Endothelial cell of umbilical vein (primary cell): ENCODE data around the gene ZC2HC1C. TPM values are rescaled to one million over a fixed set of nuclear protein-coding genes. Genes with fewer than 3 reads are reported as not detected.

ENCODE experiments used
- BruUV-seq: library from RNA; stranded (reverse); fragments of 400-500 nt; replicated peaks from 2 replicates; lab custom pipeline; 2021; lab: Mats Ljungman, UMichigan
- CTCF ChIA-PET: fragments of 300-600, 350-600 bp; sonication (Branson Sonifier 250); formaldehyde crosslinking; loops from one replicate; lab custom pipeline; 2021; ENCODE audit warnings: antibody characterized with exemption, inconsistent platforms; lab: Charles Lee
- POLR2A ChIA-PET: fragments of 300-600, 350-600 bp; sonication (Branson Sonifier 250); formaldehyde crosslinking; loops from one replicate; lab custom pipeline; 2021; ENCODE audit warnings: antibody characterized with exemption, inconsistent platforms; lab: Charles Lee
- DNase-seq: peaks from one replicate; pipeline ENCODE4 v3.0.0-alpha.2; 2011; ENCODE audit warnings: low read depth, low spot score
- FAIRE-seq: peaks from 2 replicates; lab custom pipeline; 2011; peaks lifted over from hg19 to GRCh38; lab: Jason Lieb, UNC
- H2AFZ ChIP-seq: 2 replicates; pipeline ENCODE4 v1.6.0; 2012; ENCODE audit warnings: low read depth, low read length, control low read depth, inconsistent platforms
- H3K27ac ChIP-seq: 2 replicates; pipeline ENCODE4 v1.5.1; 2011; ENCODE audit warnings: low read depth, mild to moderate bottlenecking, control low read depth, low read length, moderate library complexity; ENCODE audit not compliant: insufficient read depth
- H3K27me3 ChIP-seq, 2 experiments: 2 replicates each; pipeline versions ENCODE4 v1.6.0 to v1.6.1; 2011; ENCODE audit warnings: low read length in 2 of 2, mixed read lengths in 1 of 2; ENCODE audit not compliant: control insufficient read depth in 2 of 2, insufficient read depth in 2 of 2
- H3K36me3 ChIP-seq, 2 experiments: 2 replicates in 1 of 2; 3 replicates in 1 of 2; pipeline ENCODE4 v1.5.1; 2011; ENCODE audit warnings: low read length in 2 of 2, mild to moderate bottlenecking in 1 of 2, moderate library complexity in 1 of 2; ENCODE audit not compliant: control insufficient read depth in 2 of 2, insufficient read depth in 2 of 2; ENCODE audit errors: extremely low read depth in 1 of 2
- H3K4me1 ChIP-seq: 3 replicates; pipeline ENCODE4 v1.5.1; 2011; ENCODE audit warnings: mild to moderate bottlenecking, low read length; ENCODE audit not compliant: control insufficient read depth, insufficient read depth; ENCODE audit errors: extremely low read depth
- H3K4me2 ChIP-seq: 2 replicates; pipeline ENCODE4 v1.6.1; 2011; ENCODE audit warnings: low read length, control low read depth, mixed read lengths; ENCODE audit not compliant: insufficient read depth
- H3K4me3 ChIP-seq, 3 experiments: fragments of 200-600 bp in 1 of 3; sonication (generic), shearing (Covaris generic) in 1 of 3; replicated peaks in 1 of 3; 2 replicates each; pipeline ENCODE4 v1.5.1; 2011 to 2016; ENCODE audit warnings: control low read depth in 3 of 3, low read length in 3 of 3, mild to moderate bottlenecking in 2 of 3, inconsistent platforms in 1 of 3, low read depth in 1 of 3, moderate library complexity in 1 of 3; ENCODE audit not compliant: insufficient read depth in 1 of 3
- H3K79me2 ChIP-seq: 2 replicates; pipeline ENCODE4 v1.6.0; 2012; ENCODE audit warnings: low read length, inconsistent platforms; ENCODE audit not compliant: control insufficient read depth, insufficient read depth
- H3K9ac ChIP-seq: replicated peaks from 2 replicates; pipeline ENCODE3; 2011; ENCODE audit warnings: low read length, control low read depth; ENCODE audit not compliant: insufficient read depth; ENCODE audit errors: extremely low read depth
- H3K9me1 ChIP-seq: replicated peaks from 3 replicates; pipeline ENCODE4 v1.6.0; 2011; ENCODE audit warnings: mild to moderate bottlenecking, low read length; ENCODE audit not compliant: control insufficient read depth, insufficient read depth; ENCODE audit errors: extremely low read depth
- H3K9me3 ChIP-seq: replicated peaks from 2 replicates; pipeline ENCODE4 v1.5.1; 2012; ENCODE audit warnings: low read length, inconsistent platforms; ENCODE audit not compliant: control insufficient read depth, insufficient read depth
- H4K20me1 ChIP-seq: replicated peaks from 2 replicates; pipeline ENCODE3; 2011; ENCODE audit warnings: mild to moderate bottlenecking, low read length; ENCODE audit not compliant: control insufficient read depth, insufficient read depth; ENCODE audit errors: extremely low read depth
- EZH2 ChIP-seq: IDR thresholded peaks from 2 replicates; pipeline ENCODE4 v1.6.1; 2012; ENCODE audit warnings: borderline replicate concordance, low read depth, mild to moderate bottlenecking, moderate library complexity, low read length, inconsistent platforms; ENCODE audit not compliant: severe bottlenecking
- FOS ChIP-seq: IDR thresholded peaks from 2 replicates; pipeline ENCODE4 v1.6.1; 2011; ENCODE audit warnings: mild to moderate bottlenecking, low read length, moderate library complexity, borderline replicate concordance; ENCODE audit not compliant: insufficient read depth
- GATA2 ChIP-seq: IDR thresholded peaks from 2 replicates; pipeline ENCODE4 v1.7.0; 2011; ENCODE audit warnings: low read depth, mild to moderate bottlenecking, moderate library complexity, mixed read lengths, low read length; ENCODE audit not compliant: insufficient read length, insufficient read depth
- JUN ChIP-seq: IDR thresholded peaks from 2 replicates; pipeline ENCODE4 v1.6.1; 2011; ENCODE audit warnings: borderline replicate concordance, low read depth; ENCODE audit not compliant: insufficient read length, insufficient read depth
- MAX ChIP-seq: IDR thresholded peaks from 2 replicates; pipeline ENCODE4 v1.6.1; 2011; ENCODE audit not compliant: insufficient read depth, insufficient read length
- MYC ChIP-seq: IDR thresholded peaks from one replicate; pipeline ENCODE4 v1.6.1; 2011; ENCODE audit warnings: mild to moderate bottlenecking, low read depth, low read length
- POLR2A ChIP-seq: IDR thresholded peaks from 2 replicates; pipeline ENCODE4 v1.6.1; 2012; ENCODE audit warnings: low read depth, mild to moderate bottlenecking, control low read depth, low read length
- POLR2AphosphoS5 ChIP-seq: IDR thresholded peaks from 2 replicates; pipeline ENCODE4 v1.6.1; 2012; ENCODE audit warnings: low read depth, mild to moderate bottlenecking, control low read depth, low read length, moderate library complexity; ENCODE audit not compliant: insufficient read depth
- dilution Hi-C: fragments of 300-500 bp; cut with MboI; formaldehyde crosslinking; loops from one replicate; pipeline ENCODE4 v1.15.0; 2019; ENCODE audit warnings: low sequenced_read_pairs; ENCODE audit not compliant: extremely low pct_ligation_motif_present
- intact Hi-C: fragments of 100-400 bp; cut with micrococcal nuclease; formaldehyde crosslinking; loops from one replicate; pipeline ENCODE4 v1.10.0; 2022
- polyA plus RNA-seq, 4 experiments: library from polyadenylated mRNA; depleted of rRNA in 3 of 4; stranded (reverse) in 3 of 4; unstranded in 1 of 4; fragments of >200 nt; gene quantifications; 2 replicates each; pipeline versions ENCODE4 v1.2.1 to v1.2.3, GENCODE V29; 2011 to 2012; ENCODE audit warnings: missing spikeins in 1 of 4
- total RNA-seq: library from RNA; stranded (reverse); gene quantifications from 2 replicates; pipeline ENCODE4 v1.2.3, GENCODE V29; 2021
- TF ChIP-seq, protein P1 (sequence below), 2 donors: IDR thresholded peaks; 1 replicate in 1 of 2; 2 replicates in 1 of 2; pipeline ENCODE4 v1.5.1; 2011; ENCODE audit warnings: low read length in 2 of 2, mild to moderate bottlenecking in 2 of 2, moderate library complexity in 2 of 2, control low read depth in 1 of 2, inconsistent platforms in 1 of 2, low read depth in 1 of 2; ENCODE audit not compliant: insufficient read depth in 1 of 2; ENCODE audit errors: extremely low read depth in 1 of 2

Gene ZC2HC1C
- total and polyA plus RNA-seq, 2 donors (not counting 3 experiments of a cell fraction or from before 2014, with no cell fraction given) = 0.84 to 0.91 TPM

DNA sequence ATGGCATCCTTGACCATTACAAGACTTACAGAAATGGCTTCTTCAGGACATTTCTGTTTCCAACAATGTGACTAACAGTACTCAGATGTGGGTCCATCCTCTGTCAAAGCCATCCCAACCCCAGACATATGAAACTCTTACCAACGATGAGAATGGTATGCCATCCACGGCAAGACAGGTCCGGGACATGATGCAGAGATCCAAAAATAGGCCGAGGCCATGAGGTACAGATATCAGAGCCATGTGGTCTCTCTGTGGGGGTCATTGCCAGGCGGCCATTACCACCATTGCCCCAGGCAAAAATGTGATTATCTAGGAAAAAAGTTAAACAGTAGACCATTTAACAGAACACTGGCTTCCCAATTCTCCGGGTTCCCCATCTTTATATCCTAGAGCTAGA lies 27.5 kb downstream of the ZC2HC1C start:
- H3K4me1 ChIP-seq = no peaks in the 10 kb centered on the region
- ChIA-PET CTCF (interaction anchor here (0.8 to 2.2 kb wide), 2 partner anchors 8 to 10 kb away, joined by 3 to 9 read pairs; no protein-coding TSS in a partner anchor), POLR2A (no interaction called here)
- no peaks in the 10 kb centered on the region for H3K79me2 ChIP-seq
- H3K36me3 ChIP-seq = peaks cover 11 to 19% of the 10 kb centered on the region in 2 experiments
- TF ChIP-seq POLR2A (no peak), EZH2 (no peak), GATA2 (no peak), FOS (no peak), MYC (no peak), POLR2AphosphoS5 (no peak), MAX (no peak), JUN (no peak)
- TF ChIP-seq, protein P1, sequence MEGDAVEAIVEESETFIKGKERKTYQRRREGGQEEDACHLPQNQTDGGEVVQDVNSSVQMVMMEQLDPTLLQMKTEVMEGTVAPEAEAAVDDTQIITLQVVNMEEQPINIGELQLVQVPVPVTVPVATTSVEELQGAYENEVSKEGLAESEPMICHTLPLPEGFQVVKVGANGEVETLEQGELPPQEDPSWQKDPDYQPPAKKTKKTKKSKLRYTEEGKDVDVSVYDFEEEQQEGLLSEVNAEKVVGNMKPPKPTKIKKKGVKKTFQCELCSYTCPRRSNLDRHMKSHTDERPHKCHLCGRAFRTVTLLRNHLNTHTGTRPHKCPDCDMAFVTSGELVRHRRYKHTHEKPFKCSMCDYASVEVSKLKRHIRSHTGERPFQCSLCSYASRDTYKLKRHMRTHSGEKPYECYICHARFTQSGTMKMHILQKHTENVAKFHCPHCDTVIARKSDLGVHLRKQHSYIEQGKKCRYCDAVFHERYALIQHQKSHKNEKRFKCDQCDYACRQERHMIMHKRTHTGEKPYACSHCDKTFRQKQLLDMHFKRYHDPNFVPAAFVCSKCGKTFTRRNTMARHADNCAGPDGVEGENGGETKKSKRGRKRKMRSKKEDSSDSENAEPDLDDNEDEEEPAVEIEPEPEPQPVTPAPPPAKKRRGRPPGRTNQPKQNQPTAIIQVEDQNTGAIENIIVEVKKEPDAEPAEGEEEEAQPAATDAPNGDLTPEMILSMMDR (IDR thresholded peaks at IDR 0.05; ENCODE audit: extremely low read depth in 1 of 2, insufficient read depth in 1 of 2, low read depth in 1 of 2, low read length in 2 of 2) = no peak
- BruUV-seq = no TSS peak
- intact Hi-C loops (no loop called here), dilution Hi-C loops (no loop called here)
- no peaks in the 10 kb centered on the region for H3K9me3 ChIP-seq
- FAIRE-seq (no peak), DNase-seq (no peak)
- no peak overlapping the region for H2AFZ ChIP-seq
- no peaks in the 10 kb centered on the region for H3K9me1 ChIP-seq
- H3K9ac ChIP-seq = no peak overlapping the region
- H3K4me2 ChIP-seq = no peak overlapping the region
- no peak overlapping the region for H3K27ac ChIP-seq
- H3K4me3 ChIP-seq = no peak overlapping the region
- H4K20me1 ChIP-seq = no peaks in the 10 kb centered on the region
- no peaks in the 10 kb centered on the region for H3K27me3 ChIP-seq
